Gastrocnemius medialis (tissue), 4 donors: ENCODE results near the gene RFFL. TPM values are rescaled to one million over a fixed set of nuclear protein-coding genes. Genes with fewer than 3 reads are reported as not detected.

ENCODE experiments used
- ATAC-seq, 2 donors: fragments of 150-250 bp; one replicate each; pipeline ENCODE4 v1.9.1; 2016
- DNase-seq, 2 donors: peaks; one replicate each; pipeline ENCODE4 v3.0.0-alpha.2; 2019
- H3K27ac ChIP-seq, 4 donors: fragments of 200-600 bp; sonication (generic); 1 replicate in 1 of 4; 2 replicates in 3 of 4; pipeline ENCODE4 v1.5.1; 2016 to 2018; ENCODE audit warnings: mild to moderate bottlenecking in 2 of 4, moderate library complexity in 1 of 4
- H3K27me3 ChIP-seq, 3 donors: fragments of 200-600 bp; sonication (generic) in 2 of 3; 1 replicate in 1 of 3; 2 replicates in 2 of 3; pipeline versions ENCODE4 v1.5.1 to v1.6.0; 2016 to 2019; ENCODE audit warnings: mild to moderate bottlenecking in 1 of 3, moderate library complexity in 1 of 3
- H3K36me3 ChIP-seq, 2 donors: fragments of 200-600 bp; sonication (generic) in 1 of 2; one replicate each; pipeline ENCODE4 v1.5.1; 2017 to 2018
- H3K4me1 ChIP-seq, 2 donors: fragments of 200-600 bp; sonication (generic) in 1 of 2; one replicate each; pipeline ENCODE4 v1.5.1; 2016 to 2017; ENCODE audit warnings: mild to moderate bottlenecking in 2 of 2
- H3K4me3 ChIP-seq, 4 donors: fragments of 200-600 bp; sonication (generic) in 3 of 4; 1 replicate in 1 of 4; 2 replicates in 3 of 4; pipeline ENCODE4 v1.5.1; 2016 to 2019; ENCODE audit warnings: mild to moderate bottlenecking in 2 of 4
- H3K9me3 ChIP-seq, 3 donors: fragments of 200-600 bp; sonication (generic) in 2 of 3; 1 replicate in 1 of 3; 2 replicates in 2 of 3; pipeline ENCODE4 v1.5.1; 2016 to 2019
- POLR2A ChIP-seq, 2 donors: fragments of 450-650 bp; IDR thresholded peaks; one replicate each; pipeline ENCODE4 v1.6.1; 2017; ENCODE audit warnings: antibody characterized with exemption in 2 of 2, mild to moderate bottlenecking in 2 of 2, moderate library complexity in 2 of 2
- in situ Hi-C, 4 donors: fragments of 200-750 bp; cut with MboI; loops; one replicate each; pipeline versions ENCODE4 v1.15.0 to v1.8.0; 2017; ENCODE audit warnings: low sequenced_read_pairs in 4 of 4
- intact Hi-C: fragments of 100-400 bp; cut with DNase I; formaldehyde crosslinking; loops from one replicate; pipeline ENCODE4 v1.15.1; 2023; ENCODE audit warnings: low total_unique reads
- total RNA-seq, 4 donors: library from RNA; depleted of rRNA; stranded (reverse); fragments of >200 nt; gene quantifications; one replicate each; pipeline versions ENCODE4 v1.1.0 to v1.2.3, GENCODE V29; 2016
- TF ChIP-seq, protein P1 (sequence below), 5 experiments: fragments of 450-650 bp in 3 of 5; fragments of 200-600 bp in 2 of 5; sonication (generic) in 2 of 5; IDR thresholded peaks in 4 of 5; conservative IDR thresholded peaks in 1 of 5; 1 replicate in 4 of 5; 2 replicates in 1 of 5; pipeline ENCODE4 v1.5.1; 2016 to 2019; ENCODE audit warnings: antibody characterized with exemption in 5 of 5, mild to moderate bottlenecking in 3 of 5, moderate library complexity in 3 of 5

The RFFL gene
- total RNA-seq, 4 donors from 2014 or later: 17.4 to 65.7 (median 35.0) TPM

DNA sequence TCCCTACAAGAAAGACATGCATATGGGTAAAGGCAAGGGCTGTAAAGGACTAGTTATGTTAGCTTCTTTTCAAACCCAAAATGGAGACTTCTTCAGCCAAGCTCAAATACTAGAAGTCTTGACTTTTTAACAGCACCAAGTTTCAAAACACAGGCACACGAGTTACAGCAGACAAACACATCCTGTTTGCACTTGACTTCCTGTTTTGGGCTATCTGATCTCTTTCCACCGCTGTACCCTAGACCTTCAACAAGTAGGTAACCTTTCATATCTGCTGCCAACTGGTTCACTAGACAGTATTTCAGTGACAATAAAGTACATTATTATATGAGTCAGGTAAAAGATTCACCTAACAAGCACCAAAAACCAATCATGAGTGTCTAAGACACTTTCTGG lies 12.3 kb downstream of the RFFL start:
- H3K4me1 ChIP-seq: peaks cover 15 to 24% of the 10 kb centered on the region in 2 donors
- intact Hi-C loops (no loop called here), in situ Hi-C loops (no loop called here)
- H3K27me3 ChIP-seq: no peaks in the 10 kb centered on the region
- no peaks in the 10 kb centered on the region for H3K36me3 ChIP-seq
- H3K4me3 ChIP-seq: no peak overlapping the region
- peak overlapping the region; percentile 27 to 46 (median 33) for H3K27ac ChIP-seq
- DNase-seq (no peak), ATAC-seq (peak in 1 of 2 donors; percentile 52)
- TF ChIP-seq, protein P1, sequence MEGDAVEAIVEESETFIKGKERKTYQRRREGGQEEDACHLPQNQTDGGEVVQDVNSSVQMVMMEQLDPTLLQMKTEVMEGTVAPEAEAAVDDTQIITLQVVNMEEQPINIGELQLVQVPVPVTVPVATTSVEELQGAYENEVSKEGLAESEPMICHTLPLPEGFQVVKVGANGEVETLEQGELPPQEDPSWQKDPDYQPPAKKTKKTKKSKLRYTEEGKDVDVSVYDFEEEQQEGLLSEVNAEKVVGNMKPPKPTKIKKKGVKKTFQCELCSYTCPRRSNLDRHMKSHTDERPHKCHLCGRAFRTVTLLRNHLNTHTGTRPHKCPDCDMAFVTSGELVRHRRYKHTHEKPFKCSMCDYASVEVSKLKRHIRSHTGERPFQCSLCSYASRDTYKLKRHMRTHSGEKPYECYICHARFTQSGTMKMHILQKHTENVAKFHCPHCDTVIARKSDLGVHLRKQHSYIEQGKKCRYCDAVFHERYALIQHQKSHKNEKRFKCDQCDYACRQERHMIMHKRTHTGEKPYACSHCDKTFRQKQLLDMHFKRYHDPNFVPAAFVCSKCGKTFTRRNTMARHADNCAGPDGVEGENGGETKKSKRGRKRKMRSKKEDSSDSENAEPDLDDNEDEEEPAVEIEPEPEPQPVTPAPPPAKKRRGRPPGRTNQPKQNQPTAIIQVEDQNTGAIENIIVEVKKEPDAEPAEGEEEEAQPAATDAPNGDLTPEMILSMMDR (IDR thresholded peaks at IDR 0.05 in 4 of 5, conservative IDR thresholded peaks at IDR 0.05 in 1 of 5): no peak
- no peak for TF ChIP-seq POLR2A (IDR thresholded peaks at IDR 0.05)
- H3K9me3 ChIP-seq: no peaks in the 10 kb centered on the region

DNA sequence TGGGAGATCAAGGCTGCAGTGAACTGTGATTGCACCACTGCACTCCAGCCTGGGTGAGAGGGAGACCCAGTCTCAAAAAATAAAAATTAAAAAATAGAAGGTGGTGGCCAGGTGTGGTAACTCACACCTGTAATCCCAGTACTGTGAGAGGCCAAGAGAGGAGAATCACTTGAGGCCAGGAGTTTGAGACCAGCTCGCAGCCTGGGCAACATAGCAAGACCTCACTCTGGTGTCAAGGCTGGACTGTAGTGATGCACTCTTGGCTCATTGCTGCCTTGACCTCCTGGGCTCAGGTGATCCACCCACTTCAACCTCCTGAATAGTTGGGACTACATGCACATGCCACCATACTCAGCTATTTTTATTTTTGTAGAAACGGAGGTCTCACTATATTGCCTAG lies 13.3 kb downstream of the RFFL start:
- TF ChIP-seq POLR2A (IDR thresholded peaks at IDR 0.05): no peak
- TF ChIP-seq, protein P1 (IDR thresholded peaks at IDR 0.05 in 4 of 5, conservative IDR thresholded peaks at IDR 0.05 in 1 of 5): no peak
- in situ Hi-C loops (no loop called here), intact Hi-C loops (no loop called here)
- no peaks in the 10 kb centered on the region for H3K9me3 ChIP-seq
- no peak overlapping the region for H3K27ac ChIP-seq
- no peak for ATAC-seq
- H3K36me3 ChIP-seq: no peaks in the 10 kb centered on the region
- no peak for DNase-seq
- no peaks in the 10 kb centered on the region for H3K27me3 ChIP-seq
- peaks cover 15 to 24% of the 10 kb centered on the region in 2 donors for H3K4me1 ChIP-seq
- H3K4me3 ChIP-seq: no peak overlapping the region

DNA sequence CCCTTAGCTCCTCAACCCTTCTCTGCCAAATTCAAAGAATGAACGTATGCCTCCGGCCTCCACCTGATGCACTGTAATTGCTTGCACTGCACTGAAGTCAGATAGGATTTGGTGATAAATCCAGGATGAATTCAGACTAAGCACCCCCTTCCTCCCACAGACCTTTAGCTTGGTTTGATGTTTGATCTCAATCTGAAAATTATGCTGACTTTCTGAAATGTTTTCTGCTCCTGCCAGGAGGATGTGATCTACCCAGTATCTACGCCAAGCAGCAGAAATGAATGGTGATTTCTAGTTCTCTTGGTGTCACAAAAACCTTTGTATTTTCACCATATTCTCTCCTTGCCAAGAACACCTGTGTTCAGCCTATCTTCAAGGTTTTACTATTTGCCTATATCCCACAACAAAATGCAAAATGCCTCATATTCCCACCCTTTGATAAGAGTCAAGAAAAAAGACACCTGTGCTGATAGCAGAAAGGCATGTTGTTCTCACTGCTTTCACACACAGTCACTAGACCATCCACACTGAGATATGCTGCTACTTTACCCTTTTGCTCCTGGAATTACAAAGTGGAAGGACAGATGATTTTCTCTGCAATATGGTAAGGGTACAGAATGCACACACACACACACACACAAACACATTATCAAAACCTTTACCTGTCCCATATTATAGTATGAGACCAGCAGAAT lies 14.7 kb downstream of the RFFL start:
- H3K27ac ChIP-seq: no peak overlapping the region
- no peaks in the 10 kb centered on the region for H3K9me3 ChIP-seq
- H3K4me1 ChIP-seq: peaks cover 15 to 24% of the 10 kb centered on the region in 2 donors
- no peak for ATAC-seq
- no peak for TF ChIP-seq POLR2A (IDR thresholded peaks at IDR 0.05)
- TF ChIP-seq, protein P1 (IDR thresholded peaks at IDR 0.05 in 4 of 5, conservative IDR thresholded peaks at IDR 0.05 in 1 of 5): no peak
- no peaks in the 10 kb centered on the region for H3K27me3 ChIP-seq
- H3K4me3 ChIP-seq: no peak overlapping the region
- intact Hi-C loops (no loop called here), in situ Hi-C loops (no loop called here)
- no peaks in the 10 kb centered on the region for H3K36me3 ChIP-seq
- no peak for DNase-seq

DNA sequence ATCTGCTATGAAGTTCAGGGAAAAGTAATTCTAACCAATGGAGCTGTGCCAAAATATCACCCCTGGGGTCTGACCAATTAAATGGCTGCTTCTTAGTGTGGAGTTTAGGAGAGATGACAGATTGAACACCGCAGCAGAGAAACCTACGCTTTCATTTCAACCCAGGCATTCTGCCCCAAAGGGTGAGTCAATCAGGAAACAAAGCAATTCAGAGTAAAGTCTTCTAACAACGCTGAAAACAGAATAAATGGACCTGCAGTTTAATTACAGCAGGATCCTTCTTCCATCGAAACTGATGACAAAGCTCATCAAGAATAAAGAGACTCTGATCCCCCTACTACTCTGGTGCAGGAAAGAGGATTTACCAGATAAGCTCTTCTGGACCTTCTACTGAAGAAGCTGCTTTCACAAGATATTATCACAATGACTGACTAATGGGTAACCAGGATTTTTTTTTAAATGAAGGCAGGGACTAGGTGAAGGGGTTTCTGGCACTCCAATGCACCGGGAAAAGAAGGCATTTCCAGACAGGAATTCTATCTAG lies 16.7 kb downstream of the RFFL start:
- Histone ChIP-seq H3K27me3 (no peaks in the 10 kb centered on the region), H3K4me3 (no peak overlapping the region), H3K36me3 (no peaks in the 10 kb centered on the region), H3K9me3 (no peaks in the 10 kb centered on the region), H3K4me1 (peaks cover 12% of the 10 kb centered on the region in 2 donors), H3K27ac (no peak overlapping the region)
- no peak for TF ChIP-seq POLR2A (IDR thresholded peaks at IDR 0.05)
- TF ChIP-seq, protein P1 (IDR thresholded peaks at IDR 0.05 in 4 of 5, conservative IDR thresholded peaks at IDR 0.05 in 1 of 5): no peak
- no peak for DNase-seq
- intact Hi-C loops: no loop called here
- ATAC-seq: no peak
- in situ Hi-C loops: no loop called here
